ENCODE measurements around the gene RMND5A. TPM values are rescaled to one million over a fixed set of nuclear protein-coding genes. Genes with fewer than 3 reads are reported as not detected.

Gene RMND5A
- total RNA-seq, 6 experiments from 2014 or later, result 22.2 to 45.6 (median 33.8) TPM

- no peak for TF ChIP-seq CTCF (IDR thresholded peaks at IDR 0.05)
- no peak for TF ChIP-seq POLR2A (IDR thresholded peaks at IDR 0.05)
- no peak for ATAC-seq
- 64% methylated on average over 7 of the region's 7 CpGs for whole genome bisulfite sequencing (ENCODE audit: insufficient coverage, low coverage, low lambda C conversion rate, missing lambda C conversion rate)
- Histone ChIP-seq H3K27me3 (peaks cover 0 to 24% of the 10 kb centered on the region in 2 donors), H3K4me3 (no peak overlapping the region), H3K4me1 (peaks cover 0 to 26% (median 0%) of the 10 kb centered on the region in 4 donors), H3K27ac (no peak overlapping the region), H3K9me3 (no peaks in the 10 kb centered on the region), H3K36me3 (no peaks in the 10 kb centered on the region)
- intact Hi-C loops (cut with DNase I), result no loop called here
- DNase-seq, result no peak
Observed at GRCh38 chr2:86791573-86791972, 71.5 kb downstream of the RMND5A start.

DNA sequence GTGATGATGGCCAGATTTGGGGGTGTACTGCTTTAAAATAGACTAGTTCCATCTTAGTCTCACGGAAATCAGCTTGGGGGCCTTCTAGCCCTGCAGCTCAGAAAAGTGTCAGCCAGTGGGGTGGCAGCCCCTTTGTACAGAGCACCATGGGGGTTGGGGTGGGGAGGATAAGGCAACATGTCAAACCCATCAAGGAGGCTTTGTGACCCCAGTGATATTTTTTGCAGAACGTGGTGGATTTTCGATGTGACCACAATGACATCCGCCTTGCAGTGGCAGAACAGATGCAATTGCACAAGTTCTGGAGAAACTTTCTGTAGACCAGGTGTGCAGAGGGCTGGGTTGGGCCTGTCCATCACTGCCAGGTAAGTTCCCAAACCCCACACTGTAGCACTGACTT lies 73.7 kb downstream of the RMND5A start:
- Histone ChIP-seq H3K4me1 (peaks cover 0 to 26% (median 0%) of the 10 kb centered on the region in 4 donors), H3K4me3 (no peak overlapping the region), H3K27me3 (peaks cover 0 to 24% of the 10 kb centered on the region in 2 donors), H3K27ac (no peak overlapping the region), H3K9me3 (no peaks in the 10 kb centered on the region), H3K36me3 (no peaks in the 10 kb centered on the region)
- TF ChIP-seq CTCF (IDR thresholded peaks at IDR 0.05) (no peak), POLR2A (IDR thresholded peaks at IDR 0.05) (no peak)
- WGBS (ENCODE audit: insufficient coverage, low coverage, low lambda C conversion rate, missing lambda C conversion rate), result 33% methylated on average over 1 of the region's 4 CpGs
- intact Hi-C loops (cut with DNase I), result no loop called here
- DNase-seq (no peak), ATAC-seq (no peak)

GRCh38 chr2:86794861-86795260 lies 74.8 kb downstream of the RMND5A start:
- TF ChIP-seq POLR2A (IDR thresholded peaks at IDR 0.05) (no peak), CTCF (IDR thresholded peaks at IDR 0.05) (no peak)
- 68% methylated on average over 2 of the region's 2 CpGs for WGBS (ENCODE audit: insufficient coverage, low coverage, low lambda C conversion rate, missing lambda C conversion rate)

GRCh38 chr2:86800856-86801567 lies 80.9 kb downstream of the RMND5A start:
- H3K27ac ChIP-seq, result no peak overlapping the region
- ATAC-seq (no peak), DNase-seq (no peak)
- no peaks in the 10 kb centered on the region for H3K4me1 ChIP-seq
- H3K9me3 ChIP-seq, result no peaks in the 10 kb centered on the region
- H3K4me3 ChIP-seq, result no peak overlapping the region
- intact Hi-C loops (cut with DNase I), result no loop called here
- WGBS (ENCODE audit: insufficient coverage, low coverage, low lambda C conversion rate, missing lambda C conversion rate), result 73% methylated on average over 2 of the region's 2 CpGs
- H3K27me3 ChIP-seq, result no peaks in the 10 kb centered on the region
- H3K36me3 ChIP-seq, result no peaks in the 10 kb centered on the region
- TF ChIP-seq CTCF (IDR thresholded peaks at IDR 0.05), result no peak
- TF ChIP-seq POLR2A (IDR thresholded peaks at IDR 0.05), result no peak

More at GRCh38 chr2:86794861-86795260, 74.8 kb downstream of the RMND5A start:
- no peak for DNase-seq
- ATAC-seq, result peak in 1 of 4 donors; percentile 27
- intact Hi-C loops (cut with DNase I), result no loop called here
- Histone ChIP-seq H3K36me3 (no peaks in the 10 kb centered on the region), H3K9me3 (no peaks in the 10 kb centered on the region), H3K4me1 (peaks cover 0 to 16% (median 0%) of the 10 kb centered on the region in 4 donors), H3K4me3 (no peak overlapping the region), H3K27me3 (peaks cover 0 to 20% of the 10 kb centered on the region in 2 donors), H3K27ac (no peak overlapping the region)
